GM20000 (cell line): ENCODE data around the gene MRPS18B.
A peak's percentile ranks its signal among the peaks of the same experiment; 100 is the strongest.

Source experiments
- DNase-seq: peaks from one replicate; pipeline ENCODE4 v3.0.0; 2012; ENCODE audit warnings: low spot score
- TF ChIP-seq, protein P1 (sequence below): IDR thresholded peaks from 2 replicates; pipeline ENCODE4 v1.5.1; 2012; ENCODE audit warnings: mild to moderate bottlenecking, control low read depth; ENCODE audit errors: extremely low read depth, missing control alignments

MRPS18B gene

DNA sequence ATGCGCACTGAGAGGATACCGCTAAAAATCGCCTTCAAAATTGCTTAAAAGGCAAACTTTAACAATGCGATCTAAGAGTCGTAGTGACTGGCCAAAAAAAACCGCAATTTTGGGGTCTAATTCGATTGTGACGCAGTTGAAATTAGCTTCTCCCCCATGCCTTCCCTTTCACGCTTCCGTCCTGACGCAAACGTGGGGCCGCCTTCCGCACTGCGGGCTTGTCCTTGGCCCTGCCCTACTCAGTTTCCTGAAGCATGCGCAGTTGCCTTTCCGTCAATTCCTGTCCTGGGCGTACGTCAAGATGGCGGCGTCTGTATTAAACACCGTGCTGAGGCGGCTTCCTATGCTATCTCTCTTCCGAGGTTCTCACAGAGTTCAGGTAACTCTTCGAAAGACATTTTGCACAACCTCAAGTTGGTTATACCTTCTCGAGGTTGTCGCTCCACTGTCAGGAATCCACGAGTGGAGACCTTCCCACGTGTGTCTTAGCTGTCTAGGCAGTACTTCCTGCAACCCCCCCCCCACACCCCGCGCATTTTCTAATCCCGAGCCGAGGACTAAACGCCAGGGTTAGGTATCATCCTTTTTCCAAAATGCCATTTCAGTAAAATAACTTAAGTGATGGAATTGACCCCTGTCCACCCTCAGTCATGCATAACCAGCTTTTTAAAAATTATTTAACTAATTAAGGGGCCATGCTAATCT is at the start of gene MRPS18B:
Gene MRPS18B (plus strand): TSS at position 276 of the 705 bp plus-strand sequence. CDS start 26 bp downstream, at position 302.
- DNase-seq: peak; percentile 86
- TF ChIP-seq, protein P1, sequence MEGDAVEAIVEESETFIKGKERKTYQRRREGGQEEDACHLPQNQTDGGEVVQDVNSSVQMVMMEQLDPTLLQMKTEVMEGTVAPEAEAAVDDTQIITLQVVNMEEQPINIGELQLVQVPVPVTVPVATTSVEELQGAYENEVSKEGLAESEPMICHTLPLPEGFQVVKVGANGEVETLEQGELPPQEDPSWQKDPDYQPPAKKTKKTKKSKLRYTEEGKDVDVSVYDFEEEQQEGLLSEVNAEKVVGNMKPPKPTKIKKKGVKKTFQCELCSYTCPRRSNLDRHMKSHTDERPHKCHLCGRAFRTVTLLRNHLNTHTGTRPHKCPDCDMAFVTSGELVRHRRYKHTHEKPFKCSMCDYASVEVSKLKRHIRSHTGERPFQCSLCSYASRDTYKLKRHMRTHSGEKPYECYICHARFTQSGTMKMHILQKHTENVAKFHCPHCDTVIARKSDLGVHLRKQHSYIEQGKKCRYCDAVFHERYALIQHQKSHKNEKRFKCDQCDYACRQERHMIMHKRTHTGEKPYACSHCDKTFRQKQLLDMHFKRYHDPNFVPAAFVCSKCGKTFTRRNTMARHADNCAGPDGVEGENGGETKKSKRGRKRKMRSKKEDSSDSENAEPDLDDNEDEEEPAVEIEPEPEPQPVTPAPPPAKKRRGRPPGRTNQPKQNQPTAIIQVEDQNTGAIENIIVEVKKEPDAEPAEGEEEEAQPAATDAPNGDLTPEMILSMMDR: no peak

DNA sequence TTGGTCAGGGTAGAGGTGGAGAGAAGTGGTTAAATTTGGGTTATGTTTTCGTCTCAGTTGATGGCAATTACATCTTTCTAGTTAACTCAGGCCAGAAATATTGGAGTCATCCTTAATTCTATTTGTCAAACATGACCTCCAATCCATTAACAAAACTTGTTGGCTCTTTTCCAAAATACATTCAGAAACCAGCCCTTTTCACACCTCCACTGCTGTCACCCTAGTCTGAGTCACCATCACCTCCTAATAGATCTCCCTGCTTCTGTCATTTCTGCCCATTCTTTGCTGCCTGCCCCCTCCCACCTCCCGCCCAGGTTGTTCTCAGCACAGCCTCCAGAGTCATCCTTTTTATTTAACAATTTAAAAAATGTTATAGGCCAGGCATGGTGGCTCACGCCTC is 49.4 kb upstream of the MRPS18B start:
- TF ChIP-seq, protein P1: no peak
- DNase-seq: no peak

DNA sequence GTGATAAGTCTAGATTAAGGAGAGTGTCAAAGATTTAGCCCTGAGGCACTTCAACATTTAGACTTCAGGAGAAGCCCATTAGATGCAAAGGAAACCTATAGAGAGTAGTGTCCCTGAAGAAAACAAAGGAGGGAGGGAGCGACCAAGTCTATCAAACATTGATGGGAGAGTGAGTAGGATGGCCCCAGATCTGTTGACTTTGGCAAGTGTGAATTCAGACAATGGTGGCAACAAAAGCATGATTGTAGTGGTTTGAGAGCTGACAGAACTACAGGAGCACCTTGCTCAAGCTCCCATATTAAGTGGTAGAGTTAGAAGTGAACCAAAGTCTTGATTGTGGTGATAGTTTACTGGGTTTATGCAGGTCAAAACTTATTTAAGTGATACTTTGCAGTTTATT is 47.4 kb upstream of the MRPS18B start:
- TF ChIP-seq, protein P1: no peak
- no peak for DNase-seq

DNA sequence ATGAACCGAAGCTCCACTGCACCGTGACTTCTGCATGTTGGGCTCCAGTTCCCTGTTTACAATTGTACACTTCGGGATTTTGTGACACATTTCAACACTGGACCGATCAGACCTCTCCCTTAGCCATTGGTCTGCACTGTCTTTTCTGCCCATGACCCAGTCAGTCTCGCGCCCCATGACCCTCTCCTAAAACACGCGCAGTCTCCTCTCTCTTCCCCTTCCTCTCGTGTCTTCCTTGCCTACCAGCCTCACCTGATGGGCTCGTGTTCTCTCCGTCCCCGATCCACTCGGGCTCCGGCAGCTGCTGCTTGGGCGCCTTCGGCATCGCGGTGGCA is 46.9 kb upstream of the MRPS18B start:
- no peak for DNase-seq
- TF ChIP-seq, protein P1: no peak

DNA sequence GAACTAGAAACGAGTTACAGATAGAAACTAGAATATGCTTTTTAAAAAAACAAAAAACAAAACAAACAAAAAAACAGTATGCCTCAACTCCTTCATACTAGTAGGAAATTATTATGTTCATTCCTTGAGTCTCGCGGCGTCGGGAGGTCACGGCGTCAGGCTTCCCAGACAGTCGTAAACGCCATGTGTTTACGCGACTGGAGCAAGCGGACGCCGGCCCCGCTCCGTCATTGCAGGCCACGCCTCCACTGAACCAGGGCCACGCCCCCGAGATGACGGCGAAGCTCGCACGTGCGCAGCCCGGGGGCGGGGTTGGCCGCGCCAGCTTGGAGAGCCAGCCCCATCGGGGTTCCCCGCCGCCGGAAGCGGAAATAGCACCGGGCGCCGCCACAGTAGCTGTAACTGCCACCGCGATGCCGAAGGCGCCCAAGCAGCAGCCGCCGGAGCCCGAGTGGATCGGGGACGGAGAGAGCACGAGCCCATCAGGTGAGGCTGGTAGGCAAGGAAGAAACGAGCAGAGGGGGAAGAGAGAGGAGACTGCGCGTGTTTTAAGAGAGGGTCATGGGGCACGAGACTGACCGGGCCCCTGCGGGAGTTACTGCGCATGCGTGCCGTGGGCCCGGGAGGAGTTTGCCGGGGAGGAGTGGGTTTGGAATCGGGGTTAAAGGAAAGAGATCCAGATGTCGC is 46.4 kb upstream of the MRPS18B start, which contains the start of gene ABCF1:
Gene ABCF1 (plus strand): TSS at position 368 of the 687 bp plus-strand sequence. CDS start 46 bp downstream, at position 414.
- TF ChIP-seq, protein P1: no peak
- peak; percentile 96 for DNase-seq

DNA sequence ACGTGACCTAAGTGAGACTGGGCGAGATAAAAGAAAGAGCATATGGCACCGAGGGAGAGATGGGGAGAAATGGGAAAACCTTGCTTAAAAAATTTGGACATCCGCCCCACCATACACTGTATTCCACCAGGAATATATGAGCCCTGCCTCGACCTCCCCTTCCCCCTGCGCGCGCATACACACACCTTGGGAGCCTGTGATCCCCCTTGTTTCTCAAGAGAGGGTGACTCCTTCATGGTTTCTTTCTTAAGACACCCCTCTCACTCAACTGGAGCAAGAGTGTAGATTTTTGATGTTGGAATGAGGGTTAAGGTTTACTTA is 45.9 kb upstream of the MRPS18B start:
- TF ChIP-seq, protein P1: no peak
- DNase-seq: no peak

DNA sequence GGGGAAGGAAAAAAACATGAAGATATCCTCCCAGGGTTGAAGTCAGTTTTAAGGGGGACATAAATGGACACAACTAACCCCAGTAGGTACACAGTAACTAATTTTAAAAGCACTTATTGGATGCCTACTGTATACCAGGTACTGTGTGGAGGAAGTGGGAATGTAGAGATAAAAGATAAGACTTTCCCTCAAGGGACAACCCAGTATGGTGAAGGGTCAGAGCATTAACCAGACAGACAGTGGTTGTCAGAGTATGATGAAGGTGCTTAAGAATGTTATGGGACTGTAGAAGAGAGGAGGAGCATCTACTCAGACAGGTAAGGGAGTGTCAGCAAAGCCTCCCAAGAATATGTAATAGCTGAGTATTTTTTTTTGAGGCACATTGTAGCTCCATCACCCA is 45.5 kb upstream of the MRPS18B start:
- TF ChIP-seq, protein P1: no peak
- no peak for DNase-seq
